Measurements from ENCODE around the gene GLIPR2. TPM values are rescaled to one million over a fixed set of nuclear protein-coding genes. Genes with fewer than 3 reads are reported as not detected.

The GLIPR2 gene
- total RNA-seq, 1 donor from 2014 or later, result 8.7 TPM

DNA sequence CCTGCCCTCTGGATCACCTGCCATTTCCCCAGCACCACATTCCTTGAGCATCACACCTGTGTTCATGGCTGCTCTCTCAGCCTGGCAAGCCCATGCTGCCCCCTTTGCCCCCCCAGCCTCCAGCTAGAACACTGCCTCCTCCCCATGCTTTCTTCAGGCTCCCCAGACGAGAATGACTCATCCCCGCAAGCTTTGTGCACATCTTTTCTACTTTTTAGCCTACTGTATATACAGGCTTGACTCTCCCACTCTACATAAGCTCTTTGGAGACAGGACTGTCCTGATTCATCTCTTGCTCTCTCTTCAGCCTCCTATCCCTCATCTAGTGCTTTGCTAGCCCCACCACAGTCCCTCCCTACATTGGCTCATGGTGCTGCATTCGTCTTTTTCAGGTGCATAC is 19.9 kb upstream of the GLIPR2 start:
- Histone ChIP-seq H3K4me1 (no peaks in the 10 kb centered on the region), H3K27ac (replicated peaks) (no peak overlapping the region), H3K36me3 (peaks cover 52% of the 10 kb centered on the region), H3K4me3 (no peak overlapping the region), H3K9me3 (replicated peaks) (no peaks in the 10 kb centered on the region), H3K27me3 (ENCODE audit: low read depth) (no peaks in the 10 kb centered on the region)
- intact Hi-C loops (cut with micrococcal nuclease), result no loop called here
- TF ChIP-seq, protein P1, sequence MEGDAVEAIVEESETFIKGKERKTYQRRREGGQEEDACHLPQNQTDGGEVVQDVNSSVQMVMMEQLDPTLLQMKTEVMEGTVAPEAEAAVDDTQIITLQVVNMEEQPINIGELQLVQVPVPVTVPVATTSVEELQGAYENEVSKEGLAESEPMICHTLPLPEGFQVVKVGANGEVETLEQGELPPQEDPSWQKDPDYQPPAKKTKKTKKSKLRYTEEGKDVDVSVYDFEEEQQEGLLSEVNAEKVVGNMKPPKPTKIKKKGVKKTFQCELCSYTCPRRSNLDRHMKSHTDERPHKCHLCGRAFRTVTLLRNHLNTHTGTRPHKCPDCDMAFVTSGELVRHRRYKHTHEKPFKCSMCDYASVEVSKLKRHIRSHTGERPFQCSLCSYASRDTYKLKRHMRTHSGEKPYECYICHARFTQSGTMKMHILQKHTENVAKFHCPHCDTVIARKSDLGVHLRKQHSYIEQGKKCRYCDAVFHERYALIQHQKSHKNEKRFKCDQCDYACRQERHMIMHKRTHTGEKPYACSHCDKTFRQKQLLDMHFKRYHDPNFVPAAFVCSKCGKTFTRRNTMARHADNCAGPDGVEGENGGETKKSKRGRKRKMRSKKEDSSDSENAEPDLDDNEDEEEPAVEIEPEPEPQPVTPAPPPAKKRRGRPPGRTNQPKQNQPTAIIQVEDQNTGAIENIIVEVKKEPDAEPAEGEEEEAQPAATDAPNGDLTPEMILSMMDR (IDR thresholded peaks at IDR 0.05; ENCODE audit: borderline replicate concordance), result no peak
- no peak for DNase-seq

DNA sequence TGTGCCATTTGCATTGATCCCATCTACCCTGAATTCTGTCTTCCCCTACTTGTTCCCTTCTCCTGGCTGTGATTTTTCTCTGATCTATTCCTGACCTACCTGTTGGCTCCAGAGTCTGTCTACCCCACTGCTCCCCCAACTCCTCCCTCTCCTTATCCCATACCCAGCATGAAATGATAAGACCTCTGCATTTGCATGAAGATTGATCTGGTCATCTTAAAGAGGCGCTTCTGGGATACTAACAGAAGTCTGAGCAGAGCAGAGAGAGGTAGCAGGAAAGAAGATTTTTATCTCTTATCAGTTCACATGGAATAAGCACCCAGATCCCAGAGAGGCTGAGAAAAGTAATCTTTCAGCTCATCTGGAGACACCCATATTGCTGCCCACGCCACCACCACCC is 18.3 kb upstream of the GLIPR2 start:
- TF ChIP-seq, protein P1 (IDR thresholded peaks at IDR 0.05; ENCODE audit: borderline replicate concordance), result no peak
- H3K36me3 ChIP-seq, result peaks cover 61% of the 10 kb centered on the region
- no peak overlapping the region for H3K4me3 ChIP-seq
- no peak overlapping the region for H3K27ac ChIP-seq (replicated peaks)
- no peaks in the 10 kb centered on the region for H3K27me3 ChIP-seq (ENCODE audit: low read depth)
- no peak for DNase-seq
- no peaks in the 10 kb centered on the region for H3K9me3 ChIP-seq (replicated peaks)
- no peaks in the 10 kb centered on the region for H3K4me1 ChIP-seq
- intact Hi-C loops (cut with micrococcal nuclease), result no loop called here

GRCh38 chr9:36118706-36119105 is 17.8 kb upstream of the GLIPR2 start:
- no peak for DNase-seq
- intact Hi-C loops (cut with micrococcal nuclease), result no loop called here
- H3K4me3 ChIP-seq, result no peak overlapping the region
- peaks cover 66% of the 10 kb centered on the region for H3K36me3 ChIP-seq
- TF ChIP-seq, protein P1 (IDR thresholded peaks at IDR 0.05; ENCODE audit: borderline replicate concordance), result no peak
- H3K4me1 ChIP-seq, result no peaks in the 10 kb centered on the region
- H3K9me3 ChIP-seq (replicated peaks), result no peaks in the 10 kb centered on the region
- H3K27me3 ChIP-seq (ENCODE audit: low read depth), result no peaks in the 10 kb centered on the region
- H3K27ac ChIP-seq (replicated peaks), result no peak overlapping the region

GRCh38 chr9:36119476-36119875 is 17.1 kb upstream of the GLIPR2 start:
- Histone ChIP-seq H3K36me3 (peaks cover 66% of the 10 kb centered on the region), H3K4me3 (no peak overlapping the region), H3K27ac (replicated peaks) (no peak overlapping the region), H3K27me3 (ENCODE audit: low read depth) (no peaks in the 10 kb centered on the region), H3K9me3 (replicated peaks) (no peaks in the 10 kb centered on the region), H3K4me1 (no peaks in the 10 kb centered on the region)
- TF ChIP-seq, protein P1 (IDR thresholded peaks at IDR 0.05; ENCODE audit: borderline replicate concordance), result no peak
- DNase-seq, result no peak
- intact Hi-C loops (cut with micrococcal nuclease), result no loop called here

DNA sequence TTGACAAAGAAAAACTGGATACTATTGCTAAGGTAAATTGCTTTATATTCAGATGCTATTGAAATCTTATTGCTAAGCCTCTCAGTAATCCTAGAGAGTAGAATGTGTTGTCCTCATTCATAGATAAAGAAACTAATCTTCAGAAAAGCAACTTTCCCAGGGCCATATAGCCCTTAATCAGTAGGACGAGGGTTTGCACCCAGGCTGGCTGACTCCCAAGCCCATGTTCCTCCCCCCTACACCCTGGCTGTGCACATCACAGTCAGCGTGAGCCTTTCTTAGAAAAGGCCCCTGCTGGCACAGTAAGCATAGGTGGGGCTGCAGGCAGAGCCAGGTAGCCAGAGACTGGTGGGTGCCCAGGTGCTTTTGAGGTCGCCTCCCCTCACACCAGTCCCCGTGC is 15.8 kb upstream of the GLIPR2 start:
- TF ChIP-seq, protein P1 (IDR thresholded peaks at IDR 0.05; ENCODE audit: borderline replicate concordance), result no peak
- H3K36me3 ChIP-seq, result peaks cover 66% of the 10 kb centered on the region

DNA sequence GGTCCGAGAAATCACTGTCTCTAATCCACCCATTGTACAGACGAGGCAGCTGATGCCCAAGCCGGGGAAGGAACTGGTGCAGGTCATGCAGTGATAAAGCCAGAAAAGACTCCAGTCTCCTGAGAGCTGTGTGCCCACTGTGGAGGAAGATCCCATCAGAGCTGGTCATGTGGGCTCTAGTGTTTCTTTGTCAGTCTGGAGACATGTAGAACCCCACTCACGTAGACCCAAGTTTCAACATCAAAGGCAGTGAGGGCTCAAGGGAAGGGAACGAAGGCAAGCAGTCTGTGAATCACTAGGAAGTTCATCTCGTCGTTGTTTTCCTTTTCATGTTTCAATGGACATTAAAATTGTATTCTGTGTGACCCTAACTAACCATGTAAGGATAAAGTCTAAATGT is 14.6 kb upstream of the GLIPR2 start:
- no peak overlapping the region for H3K4me3 ChIP-seq
- no peak overlapping the region for H3K27ac ChIP-seq (replicated peaks)
- H3K9me3 ChIP-seq (replicated peaks), result no peaks in the 10 kb centered on the region
- H3K4me1 ChIP-seq, result no peaks in the 10 kb centered on the region
- TF ChIP-seq, protein P1 (IDR thresholded peaks at IDR 0.05; ENCODE audit: borderline replicate concordance), result no peak
- no peak for DNase-seq
- intact Hi-C loops (cut with micrococcal nuclease), result no loop called here
- no peaks in the 10 kb centered on the region for H3K27me3 ChIP-seq (ENCODE audit: low read depth)
- peaks cover 61% of the 10 kb centered on the region for H3K36me3 ChIP-seq

More for the DNA sequence above, 15.8 kb upstream of the GLIPR2 start:
- no peak overlapping the region for H3K4me3 ChIP-seq
- H3K9me3 ChIP-seq (replicated peaks), result no peaks in the 10 kb centered on the region
- no peak overlapping the region for H3K27ac ChIP-seq (replicated peaks)
- intact Hi-C loops (cut with micrococcal nuclease), result no loop called here
- no peaks in the 10 kb centered on the region for H3K27me3 ChIP-seq (ENCODE audit: low read depth)
- no peaks in the 10 kb centered on the region for H3K4me1 ChIP-seq
- no peak for DNase-seq

Data from left ventricle myocardium inferior (tissue), 1 donor.